HCT116 (cell line): ENCODE measurements around the gene ASB11. TPM values are rescaled to one million over a fixed set of nuclear protein-coding genes. Genes with fewer than 3 reads are reported as not detected.

ENCODE experiments used
- ATAC-seq: fragments of 200-7000 bp; cut with Tn5 transposase; 2 replicates; pipeline ENCODE4 v1.9.1; 2020; ENCODE audit warnings: mild to moderate bottlenecking, moderate library complexity
- BruUV-seq: library from RNA; stranded (reverse); fragments of 400-500 nt; replicated peaks from 2 replicates; lab custom pipeline; 2021; lab: Mats Ljungman, UMichigan
- CTCF ChIA-PET: fragments of 300-600 bp; sonication (Branson Sonifier 250); formaldehyde crosslinking; loops from one replicate; lab custom pipeline; 2021; ENCODE audit warnings: antibody characterized with exemption; lab: Charles Lee
- POLR2A ChIA-PET: fragments of 300-600, 350-600 bp; sonication (Branson Sonifier 250); formaldehyde crosslinking; loops from one replicate; lab custom pipeline; 2021; ENCODE audit warnings: antibody characterized with exemption; lab: Charles Lee
- RAD21 ChIA-PET, 2 experiments: fragments of 300-600 bp; sonication (Branson Sonifier 250); formaldehyde crosslinking; loops; one replicate each; lab custom pipeline; 2023; ENCODE audit warnings: low total read pairs in 2 of 2; ENCODE audit not compliant: uncharacterized antibody in 2 of 2, unreplicated experiment in 2 of 2, low non-redundant PET in 1 of 2; lab: Charles Lee
- DNase-seq: peaks from one replicate; pipeline ENCODE4 v3.0.0-alpha.2; 2010; ENCODE audit warnings: low read depth, low spot score
- H2AFZ ChIP-seq: fragments of 200-600 bp; shearing (Covaris generic), sonication (generic); 2 replicates; pipeline ENCODE4 v1.6.1; 2017; ENCODE audit warnings: low read depth, mixed run types, mixed read lengths, antibody characterized with exemption, low read length; ENCODE audit not compliant: poor library complexity, severe bottlenecking
- H3K27ac ChIP-seq: 2 replicates; pipeline ENCODE4 v1.5.1; 2012; ENCODE audit warnings: low read depth, low read length
- H3K27me3 ChIP-seq: fragments of 200-600 bp; sonication (generic); 2 replicates; pipeline ENCODE4 v1.6.1; 2016; ENCODE audit warnings: mixed run types, low read length, mixed read lengths; ENCODE audit not compliant: insufficient read depth
- H3K36me3 ChIP-seq, 2 experiments: fragments of 200-500 bp in 1 of 2; fragments of 200-600 bp in 1 of 2; sonication (Bioruptor generic) in 1 of 2; sonication (generic) in 1 of 2; 2 replicates each; pipeline versions ENCODE4 v1.5.1 to v1.6.1; 2014 to 2016; ENCODE audit warnings: low read length in 2 of 2, inconsistent platforms in 1 of 2, mixed read lengths in 1 of 2, mixed run types in 1 of 2; ENCODE audit not compliant: insufficient read depth in 2 of 2, control insufficient read depth in 1 of 2
- H3K4me1 ChIP-seq, 2 experiments: fragments of 200-600 bp in 1 of 2; sonication (generic) in 1 of 2; 2 replicates each; pipeline versions ENCODE4 v1.5.1 to v1.6.1; 2012 to 2017; ENCODE audit warnings: low read length in 2 of 2, inconsistent platforms in 1 of 2, mild to moderate bottlenecking in 1 of 2, mixed read lengths in 1 of 2, mixed run types in 1 of 2, moderate library complexity in 1 of 2; ENCODE audit not compliant: insufficient read depth in 2 of 2, control insufficient read depth in 1 of 2
- H3K4me2 ChIP-seq: fragments of 200-600 bp; sonication (generic); 2 replicates; pipeline ENCODE4 v1.6.1; 2017; ENCODE audit warnings: mixed run types, low read length, mixed read lengths
- H3K4me3 ChIP-seq, 2 experiments: fragments of 200-600 bp in 1 of 2; sonication (generic) in 1 of 2; replicated peaks in 1 of 2; 2 replicates each; pipeline ENCODE4 v1.5.1; 2011 to 2016; ENCODE audit warnings: low read length in 2 of 2, control low read depth in 1 of 2, low read depth in 1 of 2, mild to moderate bottlenecking in 1 of 2, mixed read lengths in 1 of 2, mixed run types in 1 of 2
- H3K79me2 ChIP-seq: fragments of 200-600 bp; sonication (generic); 2 replicates; pipeline ENCODE4 v1.6.1; 2017; ENCODE audit warnings: mild to moderate bottlenecking, mixed run types, low read length, moderate library complexity, mixed read lengths; ENCODE audit not compliant: insufficient read depth
- H3K9ac ChIP-seq: fragments of 200-600 bp; sonication (generic); 2 replicates; pipeline ENCODE4 v1.6.1; 2016; ENCODE audit warnings: low read length, mixed read lengths
- H3K9me2 ChIP-seq: fragments of 200-600 bp; sonication (generic), shearing (Covaris generic); 2 replicates; pipeline ENCODE4 v1.6.1; 2017; ENCODE audit warnings: mixed run types, mild to moderate bottlenecking, moderate library complexity; ENCODE audit not compliant: insufficient read depth
- H3K9me3 ChIP-seq, 2 experiments: fragments of 200-500 bp in 1 of 2; fragments of 200-600 bp in 1 of 2; sonication (Bioruptor generic) in 1 of 2; sonication (generic) in 1 of 2; 2 replicates each; pipeline ENCODE4 v1.6.1; 2014 to 2017; ENCODE audit warnings: low read length in 2 of 2, mixed read lengths in 2 of 2, inconsistent platforms in 1 of 2, low read depth in 1 of 2, mild to moderate bottlenecking in 1 of 2, mixed run types in 1 of 2, moderate library complexity in 1 of 2; ENCODE audit not compliant: control insufficient read depth in 1 of 2, insufficient read depth in 1 of 2
- H4K20me1 ChIP-seq: fragments of 200-600 bp; sonication (generic), shearing (Covaris generic); 2 replicates; pipeline ENCODE4 v1.6.1; 2017; ENCODE audit warnings: mixed run types, mild to moderate bottlenecking, moderate library complexity; ENCODE audit not compliant: insufficient read depth
- ATF3 ChIP-seq: IDR thresholded peaks from 2 replicates; pipeline ENCODE4 v1.6.1; 2012
- CBX3 ChIP-seq: IDR thresholded peaks from 2 replicates; pipeline ENCODE4 v1.6.1; 2012; ENCODE audit warnings: low read depth
- CEBPB ChIP-seq: IDR thresholded peaks from 2 replicates; pipeline ENCODE4 v1.6.1; 2012; ENCODE audit warnings: low read depth
- EGR1 ChIP-seq: IDR thresholded peaks from 2 replicates; pipeline ENCODE4 v1.6.1; 2012; ENCODE audit warnings: low read depth
- ELF1 ChIP-seq: IDR thresholded peaks from 2 replicates; pipeline ENCODE4 v1.6.1; 2012; ENCODE audit warnings: low read depth, borderline replicate concordance
- EZH2 ChIP-seq: fragments of 200-600 bp; sonication (generic); IDR thresholded peaks from 2 replicates; pipeline ENCODE4 v1.6.1; 2017; ENCODE audit warnings: antibody characterized with exemption, mixed run types
- FOSL1 ChIP-seq: IDR thresholded peaks from 2 replicates; pipeline ENCODE4 v1.6.1; 2012; ENCODE audit warnings: low read depth
- JUND ChIP-seq: IDR thresholded peaks from 2 replicates; pipeline ENCODE4 v1.6.1; 2012
- MAX ChIP-seq: IDR thresholded peaks from 2 replicates; pipeline ENCODE4 v1.6.1; 2012
- POLR2A ChIP-seq: IDR thresholded peaks from 2 replicates; pipeline ENCODE4 v1.7.0; 2011; ENCODE audit warnings: borderline replicate concordance; ENCODE audit not compliant: insufficient read depth, insufficient read length; ENCODE audit errors: extremely low read depth
- POLR2AphosphoS5 ChIP-seq: IDR thresholded peaks from 2 replicates; pipeline ENCODE4 v1.6.1; 2011; ENCODE audit warnings: mild to moderate bottlenecking, low read depth, low read length, moderate library complexity
- RAD21 ChIP-seq: IDR thresholded peaks from 2 replicates; pipeline ENCODE4 v1.6.1; 2012; ENCODE audit warnings: low read depth, mild to moderate bottlenecking
- REST ChIP-seq: IDR thresholded peaks from 2 replicates; pipeline ENCODE4 v1.6.1; 2012; ENCODE audit warnings: low read depth
- TCF7L2 ChIP-seq: IDR thresholded peaks from 2 replicates; pipeline ENCODE4 v1.7.0; 2011; ENCODE audit warnings: borderline replicate concordance, inconsistent platforms; ENCODE audit not compliant: insufficient read depth, insufficient read length; ENCODE audit errors: extremely low read depth
- YY1 ChIP-seq: IDR thresholded peaks from 2 replicates; pipeline ENCODE4 v1.6.1; 2011; ENCODE audit warnings: low read length, low read depth, moderate library complexity, mild to moderate bottlenecking; ENCODE audit not compliant: insufficient replicate concordance; ENCODE audit errors: extremely low read depth
- ZBTB33 ChIP-seq: IDR thresholded peaks from 2 replicates; pipeline ENCODE4 v1.6.1; 2011; ENCODE audit warnings: mild to moderate bottlenecking, low read length, moderate library complexity; ENCODE audit not compliant: insufficient replicate concordance; ENCODE audit errors: extremely low read depth
- ZFX ChIP-seq: fragments of 450-650 bp; IDR thresholded peaks from 2 replicates; pipeline ENCODE4 v1.6.1; 2017
- intact Hi-C: fragments of 100-400 bp; cut with micrococcal nuclease; formaldehyde crosslinking; loops from 2 replicates; pipeline ENCODE4 v1.10.0; 2022
- total RNA-seq: library from RNA; stranded (reverse); gene quantifications from one replicate; pipeline ENCODE4 v1.2.1, GENCODE V29; 2021; ENCODE audit not compliant: unreplicated experiment

Gene ASB11
- total RNA-seq, 1 experiment from 2014 or later: not detected

- Histone ChIP-seq H3K9me3 (no peaks in the 10 kb centered on the region), H2AFZ (no peak overlapping the region), H3K4me1 (peaks cover 0 to 11% of the 10 kb centered on the region in 2 experiments; a peak in 2 of 4 replicates), H3K9me2 (no peaks in the 10 kb centered on the region), H3K4me3 (peak overlapping the region; percentile 76 to 81), H3K79me2 (peaks cover 15% of the 10 kb centered on the region), H4K20me1 (no peaks in the 10 kb centered on the region)
- RAD21 ChIA-PET: no interaction called here
- no TSS peak for BruUV-seq
- POLR2A ChIA-PET: no interaction called here
- intact Hi-C loops: no loop called here
- ATAC-seq: no peak
- DNase-seq: no peak
- no peak for TF ChIP-seq ELF1
- no peak for TF ChIP-seq POLR2AphosphoS5
- TF ChIP-seq MAX: no peak
- no peak for TF ChIP-seq YY1
- no peak for TF ChIP-seq EGR1
- TF ChIP-seq POLR2A: no peak
- TF ChIP-seq, all 23 proteins: peak for 0
- Histone ChIP-seq H3K36me3 (peaks cover 0 to 3% of the 10 kb centered on the region in 2 experiments; a peak in 1 of 4 replicates), H3K27me3 (no peaks in the 10 kb centered on the region), H3K9ac (peak overlapping the region; percentile 77), H3K4me2 (peak overlapping the region; percentile 81), H3K27ac (no peak overlapping the region)
- CTCF ChIA-PET: no interaction called here
Measured at GRCh38 chrX:15334561-15334960, 19.1 kb upstream of the ASB11 start.

GRCh38 chrX:15328821-15329220 lies 13.4 kb upstream of the ASB11 start:
- H3K4me2 ChIP-seq: no peak overlapping the region
- peaks cover 0 to 6% of the 10 kb centered on the region in 2 experiments; a peak in 1 of 4 replicates for H3K36me3 ChIP-seq
- ChIA-PET RAD21 (no interaction called here), POLR2A (no interaction called here), CTCF (no interaction called here)
- H3K9me3 ChIP-seq: no peaks in the 10 kb centered on the region
- no TSS peak for BruUV-seq
- no peaks in the 10 kb centered on the region for H4K20me1 ChIP-seq
- ATAC-seq: no peak
- intact Hi-C loops: no loop called here
- no peak overlapping the region for H3K4me3 ChIP-seq
- DNase-seq: no peak
- H3K4me1 ChIP-seq: no peaks in the 10 kb centered on the region
- no peak overlapping the region for H2AFZ ChIP-seq
- H3K79me2 ChIP-seq: peaks cover 6% of the 10 kb centered on the region
- H3K9ac ChIP-seq: no peak overlapping the region
- no peaks in the 10 kb centered on the region for H3K9me2 ChIP-seq
- H3K27me3 ChIP-seq: no peaks in the 10 kb centered on the region
- H3K27ac ChIP-seq: no peak overlapping the region
- TF ChIP-seq EZH2: no peak
- no peak for TF ChIP-seq CBX3
- no peak for TF ChIP-seq REST
- no peak for TF ChIP-seq RAD21
- no peak for TF ChIP-seq ZBTB33
- TF ChIP-seq POLR2AphosphoS5: no peak
- TF ChIP-seq TCF7L2: no peak
- no peak for TF ChIP-seq CEBPB
- TF ChIP-seq ATF3: no peak
- no peak for TF ChIP-seq ELF1
- no peak for TF ChIP-seq JUND
- TF ChIP-seq FOSL1: no peak
- no peak for TF ChIP-seq ZFX
